K562 (cell line): ENCODE results near the gene TMEM88. TPM values are rescaled to one million over a fixed set of nuclear protein-coding genes. Genes with fewer than 3 reads are reported as not detected.

Source experiments
- FOXK2 ChIP-seq, 2 experiments: fragments of 450-650 bp; IDR thresholded peaks in 1 of 2; conservative IDR thresholded peaks in 1 of 2; 2 replicates each; pipeline ENCODE4 v1.6.1; 2016; ENCODE audit warnings: low read depth in 2 of 2, mild to moderate bottlenecking in 1 of 2
- KAT2B ChIP-seq: IDR thresholded peaks from one replicate; pipeline ENCODE4 v1.6.1; 2012; ENCODE audit warnings: low read depth, mild to moderate bottlenecking, control low read depth, inconsistent platforms, low read length, moderate library complexity
- LEF1 ChIP-seq: fragments of 450-650 bp; IDR thresholded peaks from 2 replicates; pipeline ENCODE4 v1.6.1; 2016; ENCODE audit warnings: mild to moderate bottlenecking
- MED1 ChIP-seq: sonication (generic); formaldehyde crosslinking; IDR thresholded peaks from 2 replicates; pipeline ENCODE4 v1.8.1; 2023; ENCODE audit warnings: missing genetic modification reagents, borderline replicate concordance
- MTA3 ChIP-seq: fragments of 450-650 bp; formaldehyde crosslinking; IDR thresholded peaks from 2 replicates; pipeline ENCODE4 v1.6.1; 2017; ENCODE audit warnings: mild to moderate bottlenecking, borderline replicate concordance
- MYBL2 ChIP-seq, 2 experiments: fragments of 450-650 bp in 1 of 2; sonication (generic) in 1 of 2; formaldehyde crosslinking in 1 of 2; IDR thresholded peaks; 2 replicates each; pipeline versions ENCODE4 v1.6.1 to v1.8.1; 2017 to 2022; ENCODE audit warnings: borderline replicate concordance in 1 of 2, inconsistent platforms in 1 of 2, low read depth in 1 of 2, mild to moderate bottlenecking in 1 of 2, missing genetic modification reagents in 1 of 2, moderate library complexity in 1 of 2
- PHTF2 ChIP-seq: fragments of 250-450 bp; sonication (Bioruptor Pico); IDR thresholded peaks from 2 replicates; pipeline ENCODE4 v1.5.0; 2021; ENCODE audit warnings: mild to moderate bottlenecking
- PML ChIP-seq: IDR thresholded peaks from 2 replicates; pipeline ENCODE4 v1.6.1; 2012; ENCODE audit warnings: low read length, inconsistent platforms
- RCOR1 ChIP-seq, 2 experiments: IDR thresholded peaks; 2 replicates each; pipeline ENCODE4 v1.6.1; 2012; ENCODE audit warnings: low read depth in 2 of 2, low read length in 2 of 2, borderline replicate concordance in 1 of 2, improper control_type of control experiment in 1 of 2
- ZNF311 ChIP-seq: fragments of 250-450 bp; sonication (Bioruptor Pico); IDR thresholded peaks from 2 replicates; pipeline ENCODE4 v1.4.0; 2020; ENCODE audit warnings: mild to moderate bottlenecking, moderate library complexity
- ZNF699 ChIP-seq: fragments of 250-450 bp; sonication (Bioruptor Pico); IDR thresholded peaks from 2 replicates; pipeline ENCODE4 v1.8.0; 2021; ENCODE audit warnings: mild to moderate bottlenecking, moderate library complexity; ENCODE audit not compliant: insufficient replicate concordance
- polyA plus RNA-seq, 8 experiments: library from polyadenylated mRNA; depleted of rRNA in 4 of 8; stranded (reverse) in 5 of 8; unstranded in 3 of 8; fragments of >200 nt; fragmentation: Nextera tagmentation in 2 of 8; fragmentation: Illumina TruSeq in 1 of 8; extraction: Ambion mirVana in 2 of 8; extraction: Trizol in 1 of 8; gene quantifications; 2 replicates each; pipeline versions ENCODE4 v1.2.1 to v1.2.3, GENCODE V29; 2011 to 2014; ENCODE audit warnings: inconsistent platforms in 1 of 8, missing spikeins in 1 of 8
- total RNA-seq, 7 experiments: library from RNA; depleted of rRNA in 6 of 7; stranded (reverse); fragments of >200 nt in 6 of 7; fragmentation: Illumina TruSeq in 2 of 7; extraction: Trizol in 2 of 7; gene quantifications; 2 replicates each; pipeline versions ENCODE4 v1.2.1 to v1.2.3, GENCODE V29; 2011 to 2021; ENCODE audit warnings: low replicate concordance in 1 of 7
- TF ChIP-seq, protein P1 (sequence below): sonication (generic); formaldehyde crosslinking; IDR thresholded peaks from 2 replicates; pipeline ENCODE4 v1.5.0; 2020; ENCODE audit warnings: missing genetic modification reagents
- TF ChIP-seq, protein P2 (sequence below): IDR thresholded peaks from 2 replicates; pipeline ENCODE4 v1.6.1; 2011; ENCODE audit warnings: borderline replicate concordance, low read depth, mild to moderate bottlenecking, moderate library complexity, low read length; ENCODE audit not compliant: insufficient read depth, poor library complexity, severe bottlenecking
- TF ChIP-seq, protein P3 (sequence below): sonication (generic); formaldehyde crosslinking; IDR thresholded peaks from 2 replicates; pipeline ENCODE4 v1.8.1; 2022; ENCODE audit warnings: missing genetic modification reagents
- TF ChIP-seq, protein P4 (sequence below): fragments of 250-450 bp; sonication (Bioruptor Pico); IDR thresholded peaks from 2 replicates; pipeline ENCODE4 v1.5.0; 2022; ENCODE audit warnings: mild to moderate bottlenecking
- TF ChIP-seq, protein P5 (sequence below), 2 experiments: fragments of 450-650 bp; IDR thresholded peaks; 2 replicates each; pipeline ENCODE4 v1.6.1; 2016

TMEM88 gene
- total and polyA plus RNA-seq, 9 of the 15 experiments (the other 6 are each of a cell fraction or from before 2014, with no cell fraction given), result 0.10 to 1.4 (median 0.36) TPM; not detected in 3

DNA sequence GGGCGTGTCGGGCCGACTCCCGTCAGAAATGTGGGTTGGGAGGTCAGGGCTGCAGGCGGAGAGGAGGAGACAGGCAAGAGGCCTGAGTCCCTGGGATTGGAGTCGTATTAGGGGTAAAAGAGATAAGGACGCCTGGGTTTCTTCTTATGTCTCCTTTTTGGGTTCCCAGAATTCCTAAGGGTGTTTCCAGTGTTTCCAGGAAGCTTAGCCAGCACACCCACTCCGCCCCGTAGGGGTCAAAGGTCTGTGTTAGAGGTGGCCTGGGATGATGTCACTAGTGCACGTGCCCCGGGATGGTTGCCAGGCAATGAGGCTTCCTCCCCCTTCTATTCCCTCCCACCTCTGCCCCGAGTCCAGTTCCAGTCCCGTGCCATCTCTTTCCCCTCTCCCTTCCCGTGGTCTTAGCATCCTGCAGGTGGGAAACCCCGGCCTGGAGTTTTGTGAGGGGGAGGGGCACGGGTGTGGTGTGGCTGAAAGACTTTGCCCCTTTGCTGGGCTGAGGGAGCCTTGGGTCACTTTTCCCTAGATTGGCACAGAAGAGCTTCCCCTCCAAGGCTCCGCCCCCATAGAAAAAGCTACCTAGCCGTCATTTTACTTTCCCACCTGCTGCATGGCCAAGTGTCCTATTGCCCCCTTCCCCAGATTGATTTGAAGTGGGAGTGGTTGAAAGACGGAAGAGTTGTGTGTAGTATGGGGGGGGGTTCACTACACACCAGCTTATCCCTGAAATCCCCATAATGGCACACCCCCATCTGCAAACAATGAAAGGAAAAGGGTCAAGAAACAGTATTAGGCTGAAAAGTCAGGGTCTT lies 18.1 kb upstream of the TMEM88 start (continued):
- TF ChIP-seq ZNF311 (CRISPR knock-in tag) (no peak), KAT2B (no peak), PHTF2 (CRISPR knock-in tag) (no peak), MYBL2 (IDR thresholded peaks at IDR 0.05; ENCODE audit: low read depth) (no peak), MYBL2 (CRISPR knock-in tag; IDR thresholded peaks at IDR 0.05; ENCODE audit: borderline replicate concordance) (no peak), MTA3 (no peak; the same call in 1 of the 2 replicates), RCOR1 (IDR thresholded peaks at IDR 0.05; ENCODE audit: borderline replicate concordance in 1 of 2, low read depth in 2 of 2, low read length in 2 of 2) (peak in 1 of 2 experiments; percentile 72; a peak in 2 of 4 replicates), PML (peak; percentile 23; the same call in 1 of the 2 replicates), LEF1 (peak; percentile 90), ZNF699 (CRISPR knock-in tag) (no peak), MED1 (CRISPR knock-in tag) (no peak), FOXK2 (conservative IDR thresholded peaks at IDR 0.05 in 1 of 2, IDR thresholded peaks at IDR 0.05 in 1 of 2; ENCODE audit: low read depth in 2 of 2) (peak in 1 of 2 experiments; percentile 70; a peak in 2 of 4 replicates)
- TF ChIP-seq, protein P1, sequence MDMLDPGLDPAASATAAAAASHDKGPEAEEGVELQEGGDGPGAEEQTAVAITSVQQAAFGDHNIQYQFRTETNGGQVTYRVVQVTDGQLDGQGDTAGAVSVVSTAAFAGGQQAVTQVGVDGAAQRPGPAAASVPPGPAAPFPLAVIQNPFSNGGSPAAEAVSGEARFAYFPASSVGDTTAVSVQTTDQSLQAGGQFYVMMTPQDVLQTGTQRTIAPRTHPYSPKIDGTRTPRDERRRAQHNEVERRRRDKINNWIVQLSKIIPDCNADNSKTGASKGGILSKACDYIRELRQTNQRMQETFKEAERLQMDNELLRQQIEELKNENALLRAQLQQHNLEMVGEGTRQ (CRISPR knock-in tag), result peak; percentile 81
- TF ChIP-seq, protein P2, sequence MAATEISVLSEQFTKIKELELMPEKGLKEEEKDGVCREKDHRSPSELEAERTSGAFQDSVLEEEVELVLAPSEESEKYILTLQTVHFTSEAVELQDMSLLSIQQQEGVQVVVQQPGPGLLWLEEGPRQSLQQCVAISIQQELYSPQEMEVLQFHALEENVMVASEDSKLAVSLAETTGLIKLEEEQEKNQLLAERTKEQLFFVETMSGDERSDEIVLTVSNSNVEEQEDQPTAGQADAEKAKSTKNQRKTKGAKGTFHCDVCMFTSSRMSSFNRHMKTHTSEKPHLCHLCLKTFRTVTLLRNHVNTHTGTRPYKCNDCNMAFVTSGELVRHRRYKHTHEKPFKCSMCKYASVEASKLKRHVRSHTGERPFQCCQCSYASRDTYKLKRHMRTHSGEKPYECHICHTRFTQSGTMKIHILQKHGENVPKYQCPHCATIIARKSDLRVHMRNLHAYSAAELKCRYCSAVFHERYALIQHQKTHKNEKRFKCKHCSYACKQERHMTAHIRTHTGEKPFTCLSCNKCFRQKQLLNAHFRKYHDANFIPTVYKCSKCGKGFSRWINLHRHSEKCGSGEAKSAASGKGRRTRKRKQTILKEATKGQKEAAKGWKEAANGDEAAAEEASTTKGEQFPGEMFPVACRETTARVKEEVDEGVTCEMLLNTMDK, result no peak
- TF ChIP-seq, protein P3, sequence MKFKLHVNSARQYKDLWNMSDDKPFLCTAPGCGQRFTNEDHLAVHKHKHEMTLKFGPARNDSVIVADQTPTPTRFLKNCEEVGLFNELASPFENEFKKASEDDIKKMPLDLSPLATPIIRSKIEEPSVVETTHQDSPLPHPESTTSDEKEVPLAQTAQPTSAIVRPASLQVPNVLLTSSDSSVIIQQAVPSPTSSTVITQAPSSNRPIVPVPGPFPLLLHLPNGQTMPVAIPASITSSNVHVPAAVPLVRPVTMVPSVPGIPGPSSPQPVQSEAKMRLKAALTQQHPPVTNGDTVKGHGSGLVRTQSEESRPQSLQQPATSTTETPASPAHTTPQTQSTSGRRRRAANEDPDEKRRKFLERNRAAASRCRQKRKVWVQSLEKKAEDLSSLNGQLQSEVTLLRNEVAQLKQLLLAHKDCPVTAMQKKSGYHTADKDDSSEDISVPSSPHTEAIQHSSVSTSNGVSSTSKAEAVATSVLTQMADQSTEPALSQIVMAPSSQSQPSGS (CRISPR knock-in tag), result peak; percentile 80; the same call in 1 of the 2 replicates
- TF ChIP-seq, protein P4, sequence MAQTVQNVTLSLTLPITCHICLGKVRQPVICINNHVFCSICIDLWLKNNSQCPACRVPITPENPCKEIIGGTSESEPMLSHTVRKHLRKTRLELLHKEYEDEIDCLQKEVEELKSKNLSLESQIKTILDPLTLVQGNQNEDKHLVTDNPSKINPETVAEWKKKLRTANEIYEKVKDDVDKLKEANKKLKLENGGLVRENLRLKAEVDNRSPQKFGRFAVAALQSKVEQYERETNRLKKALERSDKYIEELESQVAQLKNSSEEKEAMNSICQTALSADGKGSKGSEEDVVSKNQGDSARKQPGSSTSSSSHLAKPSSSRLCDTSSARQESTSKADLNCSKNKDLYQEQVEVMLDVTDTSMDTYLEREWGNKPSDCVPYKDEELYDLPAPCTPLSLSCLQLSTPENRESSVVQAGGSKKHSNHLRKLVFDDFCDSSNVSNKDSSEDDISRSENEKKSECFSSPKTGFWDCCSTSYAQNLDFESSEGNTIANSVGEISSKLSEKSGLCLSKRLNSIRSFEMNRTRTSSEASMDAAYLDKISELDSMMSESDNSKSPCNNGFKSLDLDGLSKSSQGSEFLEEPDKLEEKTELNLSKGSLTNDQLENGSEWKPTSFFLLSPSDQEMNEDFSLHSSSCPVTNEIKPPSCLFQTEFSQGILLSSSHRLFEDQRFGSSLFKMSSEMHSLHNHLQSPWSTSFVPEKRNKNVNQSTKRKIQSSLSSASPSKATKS (CRISPR knock-in tag), result no peak
- TF ChIP-seq, protein P5, sequence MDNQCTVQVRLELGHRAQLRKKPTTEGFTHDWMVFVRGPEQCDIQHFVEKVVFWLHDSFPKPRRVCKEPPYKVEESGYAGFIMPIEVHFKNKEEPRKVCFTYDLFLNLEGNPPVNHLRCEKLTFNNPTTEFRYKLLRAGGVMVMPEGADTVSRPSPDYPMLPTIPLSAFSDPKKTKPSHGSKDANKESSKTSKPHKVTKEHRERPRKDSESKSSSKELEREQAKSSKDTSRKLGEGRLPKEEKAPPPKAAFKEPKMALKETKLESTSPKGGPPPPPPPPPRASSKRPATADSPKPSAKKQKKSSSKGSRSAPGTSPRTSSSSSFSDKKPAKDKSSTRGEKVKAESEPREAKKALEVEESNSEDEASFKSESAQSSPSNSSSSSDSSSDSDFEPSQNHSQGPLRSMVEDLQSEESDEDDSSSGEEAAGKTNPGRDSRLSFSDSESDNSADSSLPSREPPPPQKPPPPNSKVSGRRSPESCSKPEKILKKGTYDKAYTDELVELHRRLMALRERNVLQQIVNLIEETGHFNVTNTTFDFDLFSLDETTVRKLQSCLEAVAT (IDR thresholded peaks at IDR 0.05), result no peak
